HL-60 (cell line): ENCODE measurements around the gene CALM1.

Source experiments
- DNase-seq, 2 experiments: peaks; one replicate each; pipeline ENCODE4 v3.0.0-alpha.2; 2010 to 2020; ENCODE audit warnings: low read depth in 1 of 2, low spot score in 1 of 2
- H3K27ac ChIP-seq: fragments of 250-450 bp; sonication (Bioruptor Pico); replicated peaks from 2 replicates; pipeline ENCODE4 v1.5.1; 2020; ENCODE audit warnings: mild to moderate bottlenecking, moderate library complexity
- H3K27me3 ChIP-seq: fragments of 250-450 bp; sonication (Bioruptor Pico); 2 replicates; pipeline ENCODE4 v1.5.1; 2021; ENCODE audit warnings: mild to moderate bottlenecking, moderate library complexity; ENCODE audit not compliant: insufficient read depth, poor library complexity, severe bottlenecking
- H3K4me3 ChIP-seq: replicated peaks from 2 replicates; pipeline ENCODE4 v1.5.1; 2011; ENCODE audit warnings: mild to moderate bottlenecking, control low read depth, low read length; ENCODE audit not compliant: insufficient read depth
- GABPA ChIP-seq: IDR thresholded peaks from 2 replicates; pipeline ENCODE4 v1.6.1; 2012; ENCODE audit warnings: low read depth
- POLR2AphosphoS5 ChIP-seq: IDR thresholded peaks from 2 replicates; pipeline ENCODE4 v1.6.1; 2012; ENCODE audit warnings: low read depth
- REST ChIP-seq: IDR thresholded peaks from 2 replicates; pipeline ENCODE4 v1.6.1; 2012; ENCODE audit warnings: low read depth; ENCODE audit not compliant: insufficient replicate concordance
- SPI1 ChIP-seq: IDR thresholded peaks from 2 replicates; pipeline ENCODE4 v1.6.1; 2012; ENCODE audit warnings: low read depth, mild to moderate bottlenecking, borderline replicate concordance
- TF ChIP-seq, protein P1 (sequence below): IDR thresholded peaks from one replicate; pipeline ENCODE4 v1.5.1; 2011; ENCODE audit warnings: low read length, control low read depth, inconsistent platforms; ENCODE audit not compliant: insufficient read depth

The CALM1 gene

DNA sequence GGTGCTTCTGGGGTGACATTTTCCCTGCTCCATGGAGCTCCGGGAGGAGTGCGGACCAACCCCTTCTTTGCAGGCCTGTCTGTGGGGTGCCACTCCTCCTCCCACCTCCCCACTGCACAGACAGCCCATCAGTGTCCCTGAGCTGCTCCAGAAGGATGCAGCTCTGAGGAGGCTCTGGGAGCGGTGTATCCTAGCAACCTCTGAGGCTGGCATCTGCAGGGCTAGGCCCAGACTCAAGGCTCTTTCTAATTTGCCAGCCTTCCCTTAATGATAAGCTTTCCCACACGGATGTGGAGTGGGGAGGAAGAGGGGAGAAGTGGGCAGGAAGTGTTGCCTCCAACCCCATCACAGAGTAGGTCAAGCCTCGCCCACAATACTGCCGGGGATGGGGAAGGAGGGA, 59.7 kb downstream of the CALM1 start:
- Histone ChIP-seq H3K27me3 (no peaks in the 10 kb centered on the region), H3K27ac (no peak overlapping the region), H3K4me3 (no peak overlapping the region)
- no peak for DNase-seq
- TF ChIP-seq REST (no peak), GABPA (no peak), POLR2AphosphoS5 (no peak), SPI1 (no peak)
- TF ChIP-seq, protein P1, sequence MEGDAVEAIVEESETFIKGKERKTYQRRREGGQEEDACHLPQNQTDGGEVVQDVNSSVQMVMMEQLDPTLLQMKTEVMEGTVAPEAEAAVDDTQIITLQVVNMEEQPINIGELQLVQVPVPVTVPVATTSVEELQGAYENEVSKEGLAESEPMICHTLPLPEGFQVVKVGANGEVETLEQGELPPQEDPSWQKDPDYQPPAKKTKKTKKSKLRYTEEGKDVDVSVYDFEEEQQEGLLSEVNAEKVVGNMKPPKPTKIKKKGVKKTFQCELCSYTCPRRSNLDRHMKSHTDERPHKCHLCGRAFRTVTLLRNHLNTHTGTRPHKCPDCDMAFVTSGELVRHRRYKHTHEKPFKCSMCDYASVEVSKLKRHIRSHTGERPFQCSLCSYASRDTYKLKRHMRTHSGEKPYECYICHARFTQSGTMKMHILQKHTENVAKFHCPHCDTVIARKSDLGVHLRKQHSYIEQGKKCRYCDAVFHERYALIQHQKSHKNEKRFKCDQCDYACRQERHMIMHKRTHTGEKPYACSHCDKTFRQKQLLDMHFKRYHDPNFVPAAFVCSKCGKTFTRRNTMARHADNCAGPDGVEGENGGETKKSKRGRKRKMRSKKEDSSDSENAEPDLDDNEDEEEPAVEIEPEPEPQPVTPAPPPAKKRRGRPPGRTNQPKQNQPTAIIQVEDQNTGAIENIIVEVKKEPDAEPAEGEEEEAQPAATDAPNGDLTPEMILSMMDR: no peak

GRCh38 chr14:90457186-90457585, 60.4 kb downstream of the CALM1 start:
- H3K4me3 ChIP-seq: no peak overlapping the region
- no peak for DNase-seq
- H3K27me3 ChIP-seq: no peaks in the 10 kb centered on the region
- H3K27ac ChIP-seq: no peak overlapping the region
- TF ChIP-seq POLR2AphosphoS5: no peak
- TF ChIP-seq, protein P1: no peak
- no peak for TF ChIP-seq GABPA
- TF ChIP-seq REST: no peak
- no peak for TF ChIP-seq SPI1
